Right ventricle myocardium superior (tissue), 1 donor: ENCODE measurements around the gene SLC16A10. TPM values are rescaled to one million over a fixed set of nuclear protein-coding genes. Genes with fewer than 3 reads are reported as not detected.
"Not testable (repeated sequence)": the region's sequence is repeated elsewhere in the genome, so short reads cannot be mapped to it uniquely, and the experiment has no call there.

Experiments
- ATAC-seq: fragments of 200-7000 bp; cut with Tn5 transposase; one replicate; pipeline ENCODE4 v1.9.1; 2020; ENCODE audit warnings: mild to moderate bottlenecking; ENCODE audit not compliant: poor library complexity
- DNase-seq: peaks from one replicate; pipeline ENCODE4 v3.0.0-alpha.2; 2020
- intact Hi-C: fragments of 100-400 bp; cut with DNase I; formaldehyde crosslinking; loops from one replicate; pipeline ENCODE4 v1.11.2; 2022
- total RNA-seq: library from RNA; stranded (reverse); fragmentation: NEBNext Ultra II Directional; extraction: Animal tissue kit (Norgen Biotek cat#: 25700); gene quantifications from one replicate; pipeline ENCODE4 v1.2.1, GENCODE V29; 2021
- donor health status: DM: no; HTN: yes; CAD: no; lungs with severe emphysema.

The SLC16A10 gene
- total RNA-seq, 1 donor from 2014 or later, result 8.6 TPM

- intact Hi-C loops, result no loop called here
- DNase-seq (no peak), ATAC-seq (no peak)
Observed at GRCh38 chr6:111121789-111122350, 34.6 kb downstream of the SLC16A10 start.

- intact Hi-C loops, result no loop called here
- DNase-seq (no peak), ATAC-seq (no peak)
Observed at GRCh38 chr6:111122458-111123286, 35.4 kb downstream of the SLC16A10 start.

- intact Hi-C loops, result no loop called here
- ATAC-seq (no peak), DNase-seq (no peak)
Observed at GRCh38 chr6:111124406-111124805, 37.1 kb downstream of the SLC16A10 start.

- peak; percentile 44 for DNase-seq
- intact Hi-C loops, result no loop called here
- ATAC-seq, result peak; percentile 89
Observed at GRCh38 chr6:111129013-111129412, 41.7 kb downstream of the SLC16A10 start.

- intact Hi-C loops, ATAC-seq, DNase-seq: not testable (repeated sequence)
Observed at GRCh38 chr6:111131018-111131417, 43.7 kb downstream of the SLC16A10 start.

- ATAC-seq, intact Hi-C loops, DNase-seq: not testable (repeated sequence)
Observed at GRCh38 chr6:111132669-111133068, 45.4 kb downstream of the SLC16A10 start.

GRCh38 chr6:111134236-111134869 lies 47.0 kb downstream of the SLC16A10 start:
- ATAC-seq, intact Hi-C loops, DNase-seq: not testable (repeated sequence)

GRCh38 chr6:111137489-111138093 lies 50.3 kb downstream of the SLC16A10 start:
- not testable (repeated sequence) for ATAC-seq

GRCh38 chr6:111147440-111147839 lies 60.1 kb downstream of the SLC16A10 start:
- intact Hi-C loops, result no loop called here
- DNase-seq, result no peak
- ATAC-seq, result no peak

More at GRCh38 chr6:111137489-111138093, 50.3 kb downstream of the SLC16A10 start:
- DNase-seq, intact Hi-C loops: not testable (repeated sequence)

- no peak for DNase-seq
- no peak for ATAC-seq
- intact Hi-C loops, result no loop called here
Observed at GRCh38 chr6:111148110-111148509, 60.8 kb downstream of the SLC16A10 start.

- ATAC-seq (no peak), DNase-seq (no peak)
- intact Hi-C loops, result no loop called here
Observed at GRCh38 chr6:111150577-111150976, 63.3 kb downstream of the SLC16A10 start.

GRCh38 chr6:111154981-111155380 lies 67.7 kb downstream of the SLC16A10 start:
- DNase-seq (no peak), ATAC-seq (no peak)
- intact Hi-C loops, result no loop called here

- intact Hi-C loops, result no loop called here
- no peak for ATAC-seq
- DNase-seq, result no peak
Observed at GRCh38 chr6:111157412-111157811, 70.1 kb downstream of the SLC16A10 start.

GRCh38 chr6:111159633-111160032 lies 72.3 kb downstream of the SLC16A10 start:
- ATAC-seq (no peak), DNase-seq (no peak)
- intact Hi-C loops, result no loop called here

- ATAC-seq (no peak), DNase-seq (no peak)
- intact Hi-C loops, result no loop called here
Observed at GRCh38 chr6:111161650-111162049, 74.3 kb downstream of the SLC16A10 start.

- intact Hi-C loops, result no loop called here
- DNase-seq, result no peak
- no peak for ATAC-seq
Observed at GRCh38 chr6:111162504-111162903, 75.2 kb downstream of the SLC16A10 start.

- ATAC-seq, result no peak
- intact Hi-C loops, result no loop called here
Observed at GRCh38 chr6:111171577-111172400, 84.5 kb downstream of the SLC16A10 start.

GRCh38 chr6:111172563-111172962 lies 85.3 kb downstream of the SLC16A10 start:
- ATAC-seq (no peak), DNase-seq (no peak)
- intact Hi-C loops, result no loop called here

More at GRCh38 chr6:111171577-111172400, 84.5 kb downstream of the SLC16A10 start:
- no peak for DNase-seq
